ENCODE data around the gene COL1A1.

- TF ChIP-seq CTCF (optimal IDR thresholded peaks at IDR 0.05 in 1 of 3, IDR thresholded peaks at IDR 0.05 in 1 of 3, conservative IDR thresholded peaks at IDR 0.05 in 1 of 3; ENCODE audit: extremely low read depth in 1 of 3, insufficient read depth in 2 of 3, low read length in 3 of 3) (no peak), EZH2 (IDR thresholded peaks at IDR 0.05; ENCODE audit: low read length) (no peak)
Observed at GRCh38 chr17:50143461-50144176, 57.8 kb downstream of the COL1A1 start.

Measured in keratinocyte (primary cell).